H1 (cell line): ENCODE measurements around the gene GNS. TPM values are rescaled to one million over a fixed set of nuclear protein-coding genes. Genes with fewer than 3 reads are reported as not detected.

Experiments used
- CTCF ChIA-PET: fragments of 300-600 bp; sonication (Branson Sonifier 250); formaldehyde crosslinking; loops from one replicate; lab custom pipeline; 2021; ENCODE audit not compliant: partially characterized antibody; lab: Charles Lee
- POLR2A ChIA-PET: fragments of 300-600 bp; sonication (Branson Sonifier 250); formaldehyde crosslinking; loops from one replicate; lab custom pipeline; 2021; ENCODE audit warnings: inconsistent platforms; ENCODE audit not compliant: partially characterized antibody; lab: Charles Lee
- DNase-seq, 2 experiments: peaks; one replicate each; pipeline versions ENCODE4 v3.0.0 to v3.0.0-alpha.2; 2010 to 2022; ENCODE audit warnings: low spot score in 2 of 2, low read depth in 1 of 2, mixed read lengths in 1 of 2
- FAIRE-seq: peaks from 2 replicates; lab custom pipeline; 2011; peaks lifted over from hg19 to GRCh38; lab: Jason Lieb, UNC
- H2AFZ ChIP-seq: 2 replicates; pipeline ENCODE4 v1.8.1; 2012; ENCODE audit warnings: low read length, inconsistent platforms
- H2AK5ac ChIP-seq: 2 replicates; pipeline ENCODE4 v1.6.1; 2013; ENCODE audit warnings: low read depth, low read length
- H2BK120ac ChIP-seq: replicated peaks from 2 replicates; pipeline ENCODE3; 2013; ENCODE audit warnings: low read depth, low read length, inconsistent platforms
- H2BK12ac ChIP-seq: 2 replicates; pipeline ENCODE4 v1.6.1; 2013; ENCODE audit warnings: low read depth, low read length
- H2BK15ac ChIP-seq: 2 replicates; pipeline ENCODE4 v1.6.1; 2013; ENCODE audit warnings: low read length
- H2BK20ac ChIP-seq: 2 replicates; pipeline ENCODE4 v1.6.1; 2013; ENCODE audit warnings: low read length
- H2BK5ac ChIP-seq: 2 replicates; pipeline ENCODE4 v1.6.1; 2013; ENCODE audit warnings: low read depth, low read length
- H3K14ac ChIP-seq: 2 replicates; pipeline ENCODE4 v1.6.1; 2013; ENCODE audit warnings: inconsistent platforms; ENCODE audit not compliant: insufficient read length
- H3K18ac ChIP-seq: 2 replicates; pipeline ENCODE4 v1.6.1; 2013; ENCODE audit warnings: low read length; ENCODE audit errors: extremely low read depth
- H3K23ac ChIP-seq: 2 replicates; pipeline ENCODE4 v1.6.1; 2013; ENCODE audit warnings: inconsistent platforms; ENCODE audit not compliant: insufficient read length
- H3K23me2 ChIP-seq: 2 replicates; pipeline ENCODE4 v1.6.1; 2013; ENCODE audit warnings: low read depth, low read length
- H3K27ac ChIP-seq: 2 replicates; pipeline ENCODE4 v1.6.1; 2011; ENCODE audit warnings: low read depth, low read length, inconsistent platforms
- H3K27me3 ChIP-seq, 4 experiments: replicated peaks in 1 of 4; 1 replicate in 1 of 4; 2 replicates in 3 of 4; pipeline versions ENCODE4 v1.6.1 to v1.8.1; 2011 to 2013; ENCODE audit warnings: low read length in 3 of 4, mild to moderate bottlenecking in 3 of 4, inconsistent platforms in 2 of 4, mixed read lengths in 2 of 4, moderate library complexity in 1 of 4; ENCODE audit not compliant: control insufficient read depth in 3 of 4, insufficient read depth in 3 of 4; ENCODE audit errors: extremely low read depth in 1 of 4
- H3K36me3 ChIP-seq, 4 experiments: 2 replicates each; pipeline versions ENCODE4 v1.6.1 to v1.8.1; 2011 to 2013; ENCODE audit warnings: mild to moderate bottlenecking in 4 of 4, low read length in 3 of 4, moderate library complexity in 2 of 4, control low read depth in 1 of 4, inconsistent platforms in 1 of 4; ENCODE audit not compliant: insufficient read depth in 4 of 4, control insufficient read depth in 2 of 4
- H3K4ac ChIP-seq: replicated peaks from 2 replicates; pipeline ENCODE3; 2013; ENCODE audit warnings: low read length, low read depth, mixed read lengths, inconsistent platforms; ENCODE audit not compliant: insufficient read length
- H3K4me1 ChIP-seq, 4 experiments: replicated peaks in 1 of 4; 1 replicate in 1 of 4; 2 replicates in 3 of 4; pipeline versions ENCODE4 v1.6.1 to v1.8.1; 2011 to 2013; ENCODE audit warnings: low read length in 3 of 4, inconsistent platforms in 2 of 4, mixed read lengths in 1 of 4; ENCODE audit not compliant: insufficient read depth in 4 of 4, control insufficient read depth in 3 of 4
- H3K4me2 ChIP-seq, 2 experiments: 2 replicates each; pipeline versions ENCODE4 v1.6.1 to v1.8.1; 2011 to 2013; ENCODE audit warnings: low read depth in 2 of 2, low read length in 2 of 2, control low read depth in 1 of 2, inconsistent platforms in 1 of 2, mild to moderate bottlenecking in 1 of 2; ENCODE audit not compliant: insufficient read depth in 1 of 2
- H3K4me3 ChIP-seq, 4 experiments: fragments of 200-600, 300-600 bp in 1 of 4; sonication (generic), shearing (Covaris generic), sonication (Bioruptor Twin) in 1 of 4; 2 replicates each; pipeline versions ENCODE4 v1.5.1 to v1.8.1; 2011 to 2016; ENCODE audit warnings: low read length in 4 of 4, low read depth in 3 of 4, control low read depth in 2 of 4, inconsistent platforms in 2 of 4, mild to moderate bottlenecking in 2 of 4, mixed read lengths in 1 of 4, moderate library complexity in 1 of 4; ENCODE audit not compliant: insufficient read depth in 2 of 4; ENCODE audit errors: extremely low read depth in 1 of 4
- H3K56ac ChIP-seq: replicated peaks from 2 replicates; pipeline ENCODE3; 2013; ENCODE audit warnings: low read depth, mild to moderate bottlenecking, mixed read lengths, low read length, inconsistent platforms; ENCODE audit not compliant: insufficient read length
- H3K79me1 ChIP-seq: 2 replicates; pipeline ENCODE4 v1.6.1; 2013; ENCODE audit warnings: low read depth, low read length, control low read depth
- H3K79me2 ChIP-seq, 2 experiments: 2 replicates each; pipeline versions ENCODE4 v1.6.1 to v1.8.1; 2012 to 2013; ENCODE audit warnings: low read length in 2 of 2, mild to moderate bottlenecking in 2 of 2, inconsistent platforms in 1 of 2; ENCODE audit not compliant: insufficient read depth in 2 of 2, control insufficient read depth in 1 of 2
- H3K9ac ChIP-seq, 4 experiments: replicated peaks in 1 of 4; 1 replicate in 1 of 4; 2 replicates in 3 of 4; pipeline versions ENCODE4 v1.6.1 to v1.8.1; 2011 to 2013; ENCODE audit warnings: low read depth in 3 of 4, low read length in 3 of 4, control low read depth in 2 of 4, mild to moderate bottlenecking in 2 of 4, moderate library complexity in 2 of 4, inconsistent platforms in 1 of 4; ENCODE audit errors: extremely low read depth in 1 of 4
- H3K9me3 ChIP-seq, 2 experiments: 2 replicates each; pipeline versions ENCODE4 v1.6.1 to v1.8.1; 2012 to 2013; ENCODE audit warnings: mild to moderate bottlenecking in 2 of 2, moderate library complexity in 2 of 2, control low read depth in 1 of 2, inconsistent platforms in 1 of 2, low read depth in 1 of 2, low read length in 1 of 2, mixed read lengths in 1 of 2; ENCODE audit not compliant: insufficient read depth in 2 of 2
- H4K20me1 ChIP-seq, 2 experiments: replicated peaks in 1 of 2; 2 replicates each; pipeline versions ENCODE3 to v1.8.1; 2011 to 2013; ENCODE audit warnings: inconsistent platforms in 2 of 2, low read length in 2 of 2, mild to moderate bottlenecking in 1 of 2; ENCODE audit not compliant: insufficient read depth in 2 of 2, control insufficient read depth in 1 of 2
- H4K5ac ChIP-seq: 2 replicates; pipeline ENCODE4 v1.6.1; 2013; ENCODE audit warnings: low read length, low read depth, mixed read lengths, inconsistent platforms; ENCODE audit not compliant: insufficient read length
- H4K8ac ChIP-seq: 2 replicates; pipeline ENCODE4 v1.8.0; 2013; ENCODE audit warnings: mild to moderate bottlenecking, moderate library complexity, low read length, inconsistent platforms; ENCODE audit not compliant: insufficient read depth; ENCODE audit errors: extremely low read depth
- H4K91ac ChIP-seq: replicated peaks from 2 replicates; pipeline ENCODE3; 2013; ENCODE audit warnings: low read length, mixed read lengths, inconsistent platforms; ENCODE audit not compliant: insufficient read length
- CTBP2 ChIP-seq: IDR thresholded peaks from 2 replicates; pipeline ENCODE4 v1.7.0; 2011; ENCODE audit warnings: borderline replicate concordance, mild to moderate bottlenecking, moderate library complexity, mixed read lengths, low read length; ENCODE audit not compliant: insufficient read depth, insufficient read length
- CTCF ChIP-seq, 3 experiments: IDR thresholded peaks; 1 replicate in 2 of 3; 2 replicates in 1 of 3; pipeline versions ENCODE4 v1.5.1 to v1.6.1; 2011; ENCODE audit warnings: low read length in 3 of 3, mild to moderate bottlenecking in 3 of 3, inconsistent platforms in 2 of 3, low read depth in 1 of 3, moderate library complexity in 1 of 3; ENCODE audit not compliant: insufficient read depth in 1 of 3; ENCODE audit errors: control extremely low read depth in 1 of 3
- HDAC2 ChIP-seq, 2 experiments: fragments of 300-600 bp in 1 of 2; sonication (generic) in 1 of 2; IDR thresholded peaks; 2 replicates each; pipeline ENCODE4 v1.6.1; 2011 to 2012; ENCODE audit warnings: low read depth in 2 of 2, low read length in 2 of 2, mild to moderate bottlenecking in 2 of 2, moderate library complexity in 2 of 2, borderline replicate concordance in 1 of 2, inconsistent platforms in 1 of 2
- POLR2AphosphoS5 ChIP-seq: IDR thresholded peaks from 2 replicates; pipeline ENCODE4 v1.6.1; 2011; ENCODE audit warnings: low read depth, low read length
- POU5F1 ChIP-seq: IDR thresholded peaks from 2 replicates; pipeline ENCODE4 v1.6.1; 2011; ENCODE audit warnings: low read depth, mild to moderate bottlenecking, low read length, moderate library complexity
- TAF1 ChIP-seq: IDR thresholded peaks from 2 replicates; pipeline ENCODE4 v1.6.1; 2011; ENCODE audit warnings: mild to moderate bottlenecking, low read depth, low read length
- TBP ChIP-seq: IDR thresholded peaks from 2 replicates; pipeline ENCODE4 v1.6.1; 2011; ENCODE audit warnings: low read depth, low read length, improper control_type of control experiment
- WGBS, 2 experiments: shearing (Covaris generic) in 1 of 2; methylation state at CpG; one replicate each; pipeline versions ENCODE4 v1.1.6 to v1.1.7; 2013 to 2015; ENCODE audit warnings: low lambda C conversion rate in 2 of 2, mixed read lengths in 2 of 2, inconsistent platforms in 1 of 2, low coverage in 1 of 2, missing lambda C conversion rate in 1 of 2; ENCODE audit not compliant: insufficient replicate concordance in 2 of 2, insufficient coverage in 1 of 2, insufficient read length in 1 of 2; ENCODE audit errors: extremely low coverage in 1 of 2, missing lambda C conversion rate in 1 of 2; 5-methylcytosine and 5-hydroxymethylcytosine counted together
- polyA plus RNA-seq, 7 experiments: library from polyadenylated mRNA; depleted of rRNA in 3 of 7; stranded (reverse) in 5 of 7; unstranded in 2 of 7; fragments of >200 nt in 5 of 7; fragments of 200-250 nt in 2 of 7; gene quantifications; 1 replicate in 5 of 7; 2 replicates in 1 of 7; 4 replicates in 1 of 7; pipeline versions ENCODE4 v1.2.1 to v1.2.3, GENCODE V29; 2011 to 2013; ENCODE audit warnings: missing spikeins in 2 of 7, mixed read lengths in 2 of 7
- total RNA-seq: library from RNA; stranded (reverse); fragmentation: NEBNext Ultra II Directional; extraction: Animal tissue kit (Norgen Biotek cat#: 25700); gene quantifications from 2 replicates; pipeline ENCODE4 v1.2.1, GENCODE V29; 2021
- TF ChIP-seq, protein P1 (sequence below): IDR thresholded peaks from 2 replicates; pipeline ENCODE4 v1.6.1; 2011; ENCODE audit warnings: low read depth, mild to moderate bottlenecking, low read length; ENCODE audit not compliant: insufficient read depth

The GNS gene
- total and polyA plus RNA-seq, 2 of the 8 experiments (the other 6 are each of a cell fraction or from before 2014, with no cell fraction given) = 16.0 to 28.5 TPM

- H3K23ac ChIP-seq = no peak overlapping the region
- H2BK5ac ChIP-seq = peak overlapping the region; percentile 56; the same call in 1 of the 2 replicates
- no peak overlapping the region for H3K4ac ChIP-seq
- H3K36me3 ChIP-seq = no peaks in the 10 kb centered on the region
- peaks cover 11 to 91% of the 10 kb centered on the region in 2 experiments; a peak in 3 of 4 replicates for H3K79me2 ChIP-seq
- peaks cover 7% of the 10 kb centered on the region for H3K79me1 ChIP-seq
- ChIA-PET POLR2A (interaction anchor here (0.7 kb wide), 1 partner anchor 12 kb away, joined by 3 read pairs; no protein-coding TSS in a partner anchor), CTCF (interaction anchor here (0.6 to 2.1 kb wide), 7 partner anchors 8 to 125 kb away, joined by 3 to 8 read pairs (median 6); no protein-coding TSS in a partner anchor)
- no peak overlapping the region for H2BK20ac ChIP-seq
- H3K27ac ChIP-seq = no peak overlapping the region
- no peak overlapping the region for H4K5ac ChIP-seq
- 56% methylated on average over 10 of the region's 10 CpGs; no CpG with 5 or more reads in 1 of the 2 experiments for whole genome bisulfite sequencing, 2 experiments
- H3K23me2 ChIP-seq = no peaks in the 10 kb centered on the region
- FAIRE-seq (no peak), DNase-seq (no peak)
- no peak overlapping the region for H2BK12ac ChIP-seq
- H3K4me2 ChIP-seq = peak overlapping the region; percentile 7 to 22; a peak in 2 of 4 replicates
- H3K14ac ChIP-seq = no peak overlapping the region
- H3K27me3 ChIP-seq = no peaks in the 10 kb centered on the region
- TF ChIP-seq POLR2AphosphoS5 = no peak
- TF ChIP-seq TAF1 = no peak
- no peak for TF ChIP-seq POU5F1
- TF ChIP-seq HDAC2 (IDR thresholded peaks at IDR 0.05; ENCODE audit: borderline replicate concordance in 1 of 2, low read depth in 2 of 2, low read length in 2 of 2) = no peak
- no peak for TF ChIP-seq CTBP2
- TF ChIP-seq TBP = no peak
- TF ChIP-seq, protein P1, sequence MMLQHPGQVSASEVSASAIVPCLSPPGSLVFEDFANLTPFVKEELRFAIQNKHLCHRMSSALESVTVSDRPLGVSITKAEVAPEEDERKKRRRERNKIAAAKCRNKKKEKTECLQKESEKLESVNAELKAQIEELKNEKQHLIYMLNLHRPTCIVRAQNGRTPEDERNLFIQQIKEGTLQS = no peak
- TF ChIP-seq CTCF (IDR thresholded peaks at IDR 0.05; ENCODE audit: control extremely low read depth in 1 of 3, insufficient read depth in 1 of 3, low read depth in 1 of 3, low read length in 3 of 3) = no peak
- H3K56ac ChIP-seq = no peak overlapping the region
- H3K9me3 ChIP-seq = no peaks in the 10 kb centered on the region
- H4K8ac ChIP-seq = no peak overlapping the region
- H2BK120ac ChIP-seq = no peak overlapping the region
- H2AK5ac ChIP-seq = peak overlapping the region; percentile 44; the same call in 1 of the 2 replicates
- H3K4me1 ChIP-seq = peaks cover 10 to 46% (median 37%) of the 10 kb centered on the region in 4 experiments
- H3K9ac ChIP-seq = no peak overlapping the region
- H3K4me3 ChIP-seq = no peak overlapping the region
- peaks cover 6 to 8% of the 10 kb centered on the region in 2 experiments for H4K20me1 ChIP-seq
- no peak overlapping the region; the same call in 1 of the 2 replicates for H3K18ac ChIP-seq
- H2BK15ac ChIP-seq = no peak overlapping the region
- no peak overlapping the region for H2AFZ ChIP-seq
- H4K91ac ChIP-seq = no peak overlapping the region
These were observed 89.8 kb downstream of the GNS start for GRCh38 chr12:64669270-64669842.
